ENCODE data around the gene RAB11FIP4.

- no peak for TF ChIP-seq POLR2AphosphoS5 (IDR thresholded peaks at IDR 0.05; ENCODE audit: low read depth)
- TF ChIP-seq CTCF (IDR thresholded peaks at IDR 0.05; ENCODE audit: insufficient read depth, low read length), result no peak
- no peak for TF ChIP-seq REST (IDR thresholded peaks at IDR 0.05; ENCODE audit: insufficient replicate concordance, low read depth)
- TF ChIP-seq GABPA (IDR thresholded peaks at IDR 0.05; ENCODE audit: low read depth), result no peak
- no peak for TF ChIP-seq SPI1 (IDR thresholded peaks at IDR 0.05; ENCODE audit: borderline replicate concordance, low read depth)
Measured at GRCh38 chr17:31476525-31477416, 85.3 kb downstream of the RAB11FIP4 start.
